Neural cell (in vitro differentiated cells): ENCODE measurements around the gene CCDC9B. TPM values are rescaled to one million over a fixed set of nuclear protein-coding genes. Genes with fewer than 3 reads are reported as not detected.

Experiments
- H2AFZ ChIP-seq: fragments of 200-600, 300-800 bp; sonication (generic), shearing (Covaris generic); 2 replicates; pipeline ENCODE4 v1.6.0; 2014; ENCODE audit warnings: low read depth, mild to moderate bottlenecking, antibody characterized with exemption, low read length, moderate library complexity
- H3F3A ChIP-seq: fragments of 200-600 bp; shearing (Covaris generic); 2 replicates; pipeline ENCODE4 v1.6.1; 2016; ENCODE audit warnings: mild to moderate bottlenecking, moderate library complexity, mixed read lengths, antibody characterized with exemption, low read length; ENCODE audit not compliant: insufficient read depth, poor library complexity, severe bottlenecking
- H3K27ac ChIP-seq: fragments of 200-600, 300-800 bp; sonication (generic), shearing (Covaris generic); 2 replicates; pipeline ENCODE4 v1.5.1; 2014; ENCODE audit warnings: mild to moderate bottlenecking, low read length, moderate library complexity
- H3K27me3 ChIP-seq: fragments of 300-800, 200-600 bp; sonication (generic), shearing (Covaris generic); 2 replicates; pipeline ENCODE4 v1.6.0; 2014; ENCODE audit warnings: mild to moderate bottlenecking, low read depth, low read length, moderate library complexity; ENCODE audit not compliant: insufficient read depth
- H3K36me3 ChIP-seq: fragments of 300-800, 200-600 bp; sonication (generic), shearing (Covaris generic); 2 replicates; pipeline ENCODE4 v1.5.1; 2014; ENCODE audit warnings: mild to moderate bottlenecking, antibody characterized with exemption, low read length, moderate library complexity; ENCODE audit not compliant: insufficient read depth
- H3K4me2 ChIP-seq: fragments of 300-800, 200-600 bp; sonication (generic), shearing (Covaris generic); 2 replicates; pipeline ENCODE4 v1.6.0; 2014; ENCODE audit warnings: mild to moderate bottlenecking, low read length
- H3K4me3 ChIP-seq: fragments of 300-800, 200-600 bp; sonication (generic), shearing (Covaris generic); 2 replicates; pipeline ENCODE4 v1.5.1; 2014; ENCODE audit warnings: mild to moderate bottlenecking, low read length, moderate library complexity
- H3K79me2 ChIP-seq: fragments of 200-600 bp; shearing (Covaris generic); replicated peaks from 2 replicates; pipeline ENCODE4 v1.6.0; 2014; ENCODE audit warnings: mild to moderate bottlenecking, low read length, moderate library complexity; ENCODE audit not compliant: insufficient read depth
- H3K9ac ChIP-seq: fragments of 300-800, 200-600 bp; sonication (generic), shearing (Covaris generic); 2 replicates; pipeline ENCODE4 v1.6.1; 2016; ENCODE audit warnings: mild to moderate bottlenecking, low read length, mixed read lengths
- H3K9me2 ChIP-seq: fragments of 200-600 bp; shearing (Covaris generic); 2 replicates; pipeline ENCODE4 v1.6.1; 2016; ENCODE audit warnings: mild to moderate bottlenecking, low read length, mixed read lengths; ENCODE audit not compliant: insufficient read depth
- H3K9me3 ChIP-seq: fragments of 200-600, 300-800 bp; sonication (generic), shearing (Covaris generic); 2 replicates; pipeline ENCODE4 v1.6.1; 2016; ENCODE audit warnings: mild to moderate bottlenecking, mixed run types, low read length, moderate library complexity, mixed read lengths
- H4K20me1 ChIP-seq: fragments of 200-600 bp; shearing (Covaris generic); 2 replicates; pipeline ENCODE4 v1.6.1; 2016; ENCODE audit warnings: mild to moderate bottlenecking, mixed run types; ENCODE audit not compliant: insufficient read depth
- CTCF ChIP-seq: fragments of 450-650 bp; IDR thresholded peaks from 2 replicates; pipeline ENCODE4 v1.5.1; 2014; ENCODE audit warnings: antibody characterized with exemption, mild to moderate bottlenecking, moderate library complexity; ENCODE audit not compliant: poor library complexity, severe bottlenecking
- EP300 ChIP-seq: fragments of 450-650 bp; conservative IDR thresholded peaks from 2 replicates; pipeline ENCODE4 v1.6.1; 2014; ENCODE audit warnings: antibody characterized with exemption, mild to moderate bottlenecking, moderate library complexity; ENCODE audit not compliant: poor library complexity, severe bottlenecking
- EZH2 ChIP-seq: fragments of 200-600, 300-800 bp; shearing (Covaris generic), sonication (generic); IDR thresholded peaks from 2 replicates; pipeline ENCODE4 v1.6.1; 2014; ENCODE audit warnings: antibody characterized with exemption, low read length, borderline replicate concordance, mild to moderate bottlenecking; ENCODE audit not compliant: insufficient read depth, poor library complexity, severe bottlenecking
- MXI1 ChIP-seq: fragments of 450-650 bp; conservative IDR thresholded peaks from 2 replicates; pipeline ENCODE4 v1.6.1; 2014; ENCODE audit warnings: antibody characterized with exemption, mild to moderate bottlenecking; ENCODE audit not compliant: poor library complexity, severe bottlenecking
- POLR2AphosphoS5 ChIP-seq: IDR thresholded peaks from 2 replicates; pipeline ENCODE4 v1.6.1; 2012
- RAD21 ChIP-seq: fragments of 450-650 bp; conservative IDR thresholded peaks from 2 replicates; pipeline ENCODE4 v1.6.1; 2014; ENCODE audit warnings: antibody characterized with exemption, mild to moderate bottlenecking, moderate library complexity
- SMC3 ChIP-seq: fragments of 450-650 bp; conservative IDR thresholded peaks from 2 replicates; pipeline ENCODE4 v1.6.1; 2014; ENCODE audit warnings: antibody characterized with exemption, mild to moderate bottlenecking, moderate library complexity; ENCODE audit not compliant: poor library complexity
- TAF1 ChIP-seq: IDR thresholded peaks from 2 replicates; pipeline ENCODE4 v1.6.1; 2012; ENCODE audit warnings: low read depth
- polyA plus RNA-seq: library from polyadenylated mRNA; depleted of rRNA; stranded (reverse); fragments of >200 nt; gene quantifications from 2 replicates; pipeline ENCODE4 v1.2.3, GENCODE V29; 2014
- TF ChIP-seq, protein P1 (sequence below): IDR thresholded peaks from 2 replicates; pipeline ENCODE4 v1.6.1; 2012; ENCODE audit warnings: borderline replicate concordance

The CCDC9B gene
- polyA plus RNA-seq, 1 donor from 2014 or later: not detected

DNA sequence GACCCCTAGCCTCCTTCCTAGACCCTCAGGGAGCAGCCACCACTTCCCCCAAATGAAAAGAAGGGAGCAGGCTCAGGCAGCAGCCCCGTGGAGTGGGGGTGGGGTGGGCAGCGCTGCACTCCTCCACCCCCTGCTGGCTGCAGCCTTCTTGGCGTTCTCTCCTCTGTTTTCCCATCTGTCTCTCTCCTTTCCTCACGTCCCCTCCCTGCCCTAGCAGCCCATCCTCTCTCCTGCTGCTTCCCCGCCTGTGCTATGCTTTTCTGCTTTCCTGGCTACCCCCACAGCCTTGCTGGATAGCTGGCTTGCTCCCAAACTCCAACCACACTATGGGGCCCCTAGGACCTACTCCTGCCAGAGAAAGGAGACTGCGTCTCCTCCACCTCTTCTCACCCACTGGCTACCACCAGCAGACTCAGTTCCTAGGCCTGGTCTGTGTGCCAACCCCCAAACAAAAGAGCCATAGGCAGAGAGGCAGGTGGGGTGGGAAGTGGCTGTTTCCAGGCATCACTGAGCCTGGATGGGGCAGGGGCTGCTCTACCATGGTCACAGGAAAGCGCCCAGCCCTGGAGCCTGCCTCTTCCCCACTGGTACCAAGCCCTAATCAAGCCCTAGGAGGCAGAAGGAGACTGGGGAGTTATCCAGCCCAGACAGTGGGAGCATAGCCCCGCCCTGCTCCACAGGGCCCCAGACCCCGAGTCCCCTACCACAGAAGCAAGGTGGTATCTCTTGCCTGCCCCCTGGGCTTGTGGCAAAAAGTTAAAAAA, 13.9 kb upstream of the CCDC9B start:
- no peak overlapping the region for H3K4me3 ChIP-seq

DNA sequence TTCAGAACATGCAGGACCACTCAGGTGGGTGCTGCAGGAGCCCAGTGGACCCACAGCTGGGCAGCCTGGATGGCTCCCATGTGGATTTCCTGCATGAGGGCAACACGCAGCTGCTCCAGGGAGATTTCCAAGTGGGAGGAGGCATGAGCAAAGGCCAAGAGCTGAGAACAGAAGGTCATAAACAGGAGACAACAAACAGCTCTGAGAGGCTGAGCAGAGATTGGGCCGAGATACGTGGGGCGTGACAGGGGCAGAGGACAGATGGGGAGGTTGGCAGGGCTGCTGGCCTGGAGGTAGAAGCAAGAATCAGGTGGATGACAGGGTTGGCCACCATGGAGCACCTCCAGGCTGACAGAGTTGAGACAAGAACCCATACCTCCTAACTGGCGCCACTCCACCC, 13.0 kb upstream of the CCDC9B start:
- no peak overlapping the region for H2AFZ ChIP-seq
- no peak overlapping the region for H3K4me3 ChIP-seq
- H4K20me1 ChIP-seq: no peaks in the 10 kb centered on the region
- no peaks in the 10 kb centered on the region for H3K79me2 ChIP-seq
- no peak overlapping the region for H3K4me2 ChIP-seq
- H3K9ac ChIP-seq: no peak overlapping the region
- H3K9me2 ChIP-seq: no peaks in the 10 kb centered on the region
- no peaks in the 10 kb centered on the region for H3K36me3 ChIP-seq
- H3K9me3 ChIP-seq: no peaks in the 10 kb centered on the region
- H3F3A ChIP-seq: no peaks in the 10 kb centered on the region
- no peaks in the 10 kb centered on the region for H3K27me3 ChIP-seq
- H3K27ac ChIP-seq: no peak overlapping the region
- TF ChIP-seq EP300 (no peak), MXI1 (no peak), TAF1 (no peak), RAD21 (no peak), EZH2 (no peak), SMC3 (no peak)
- TF ChIP-seq, protein P1, sequence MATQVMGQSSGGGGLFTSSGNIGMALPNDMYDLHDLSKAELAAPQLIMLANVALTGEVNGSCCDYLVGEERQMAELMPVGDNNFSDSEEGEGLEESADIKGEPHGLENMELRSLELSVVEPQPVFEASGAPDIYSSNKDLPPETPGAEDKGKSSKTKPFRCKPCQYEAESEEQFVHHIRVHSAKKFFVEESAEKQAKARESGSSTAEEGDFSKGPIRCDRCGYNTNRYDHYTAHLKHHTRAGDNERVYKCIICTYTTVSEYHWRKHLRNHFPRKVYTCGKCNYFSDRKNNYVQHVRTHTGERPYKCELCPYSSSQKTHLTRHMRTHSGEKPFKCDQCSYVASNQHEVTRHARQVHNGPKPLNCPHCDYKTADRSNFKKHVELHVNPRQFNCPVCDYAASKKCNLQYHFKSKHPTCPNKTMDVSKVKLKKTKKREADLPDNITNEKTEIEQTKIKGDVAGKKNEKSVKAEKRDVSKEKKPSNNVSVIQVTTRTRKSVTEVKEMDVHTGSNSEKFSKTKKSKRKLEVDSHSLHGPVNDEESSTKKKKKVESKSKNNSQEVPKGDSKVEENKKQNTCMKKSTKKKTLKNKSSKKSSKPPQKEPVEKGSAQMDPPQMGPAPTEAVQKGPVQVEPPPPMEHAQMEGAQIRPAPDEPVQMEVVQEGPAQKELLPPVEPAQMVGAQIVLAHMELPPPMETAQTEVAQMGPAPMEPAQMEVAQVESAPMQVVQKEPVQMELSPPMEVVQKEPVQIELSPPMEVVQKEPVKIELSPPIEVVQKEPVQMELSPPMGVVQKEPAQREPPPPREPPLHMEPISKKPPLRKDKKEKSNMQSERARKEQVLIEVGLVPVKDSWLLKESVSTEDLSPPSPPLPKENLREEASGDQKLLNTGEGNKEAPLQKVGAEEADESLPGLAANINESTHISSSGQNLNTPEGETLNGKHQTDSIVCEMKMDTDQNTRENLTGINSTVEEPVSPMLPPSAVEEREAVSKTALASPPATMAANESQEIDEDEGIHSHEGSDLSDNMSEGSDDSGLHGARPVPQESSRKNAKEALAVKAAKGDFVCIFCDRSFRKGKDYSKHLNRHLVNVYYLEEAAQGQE: no peak

More for the DNA sequence above, 13.9 kb upstream of the CCDC9B start:
- H3K36me3 ChIP-seq: no peaks in the 10 kb centered on the region
- H3K79me2 ChIP-seq: peaks cover 3% of the 10 kb centered on the region
- peaks cover 5% of the 10 kb centered on the region for H3K27me3 ChIP-seq
- H3K27ac ChIP-seq: no peak overlapping the region
- H3K9ac ChIP-seq: no peak overlapping the region
- H3K9me3 ChIP-seq: no peaks in the 10 kb centered on the region
- H4K20me1 ChIP-seq: no peaks in the 10 kb centered on the region
- no peak for TF ChIP-seq MXI1
- TF ChIP-seq EP300: no peak
- TF ChIP-seq SMC3: peak; percentile 47
- peak; percentile 30 for TF ChIP-seq RAD21
- no peak for TF ChIP-seq POLR2AphosphoS5
- TF ChIP-seq CTCF: peak; percentile 43
- no peak for TF ChIP-seq TAF1
- no peak for TF ChIP-seq EZH2
- TF ChIP-seq, protein P1: no peak
- no peaks in the 10 kb centered on the region for H3F3A ChIP-seq
- no peak overlapping the region for H3K4me2 ChIP-seq
- no peaks in the 10 kb centered on the region for H3K9me2 ChIP-seq
- H2AFZ ChIP-seq: no peak overlapping the region
